Measurements from ENCODE around the gene TWIST2. TPM values are rescaled to one million over a fixed set of nuclear protein-coding genes. Genes with fewer than 3 reads are reported as not detected.

Gene TWIST2
- total RNA-seq, 4 donors from 2014 or later = 37.4 to 51.6 (median 47.4) TPM

DNA sequence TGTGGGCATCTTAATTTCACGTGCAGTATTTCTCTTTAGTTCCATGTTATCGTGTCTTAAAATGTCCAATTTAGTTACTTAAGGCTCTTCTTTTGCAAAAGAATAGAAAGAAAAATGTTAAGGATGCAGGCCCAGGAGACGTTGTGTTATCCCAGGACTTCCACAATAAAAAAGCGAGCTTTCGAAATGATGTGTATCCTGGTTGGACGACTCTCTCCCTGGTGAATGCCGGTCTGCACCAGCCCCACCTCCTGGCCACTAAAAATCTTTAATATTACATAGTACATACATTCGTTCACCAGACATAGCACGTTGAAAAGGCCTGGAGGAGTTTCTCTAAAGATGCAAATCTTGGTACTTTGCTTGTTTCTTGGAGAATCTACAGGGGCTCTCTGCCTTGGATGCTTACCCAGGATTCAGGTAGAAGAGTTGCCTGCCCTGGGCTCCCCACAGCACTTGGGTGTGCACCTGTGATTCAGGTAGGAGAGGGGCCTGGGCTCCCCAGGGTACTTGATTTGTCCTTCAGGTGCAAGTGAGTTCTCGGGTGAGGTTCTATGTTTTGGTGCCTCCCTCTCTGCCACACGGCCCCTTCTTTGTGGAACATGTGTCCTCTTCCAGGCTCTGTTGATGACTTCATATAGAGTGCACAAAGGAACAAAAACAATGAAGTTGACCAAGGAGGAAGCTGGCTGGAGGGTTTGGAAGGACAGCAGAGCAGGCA is 26.6 kb downstream of the TWIST2 start:
- H3K4me3 ChIP-seq = no peak overlapping the region
- no peaks in the 10 kb centered on the region for H3K36me3 ChIP-seq
- peaks cover 0 to 28% (median 25%) of the 10 kb centered on the region in 4 donors for H3K4me1 ChIP-seq
- TF ChIP-seq POLR2AphosphoS5 (IDR thresholded peaks at IDR 0.05) (no peak), EP300 (IDR thresholded peaks at IDR 0.05) (no peak)
- TF ChIP-seq, protein P1, sequence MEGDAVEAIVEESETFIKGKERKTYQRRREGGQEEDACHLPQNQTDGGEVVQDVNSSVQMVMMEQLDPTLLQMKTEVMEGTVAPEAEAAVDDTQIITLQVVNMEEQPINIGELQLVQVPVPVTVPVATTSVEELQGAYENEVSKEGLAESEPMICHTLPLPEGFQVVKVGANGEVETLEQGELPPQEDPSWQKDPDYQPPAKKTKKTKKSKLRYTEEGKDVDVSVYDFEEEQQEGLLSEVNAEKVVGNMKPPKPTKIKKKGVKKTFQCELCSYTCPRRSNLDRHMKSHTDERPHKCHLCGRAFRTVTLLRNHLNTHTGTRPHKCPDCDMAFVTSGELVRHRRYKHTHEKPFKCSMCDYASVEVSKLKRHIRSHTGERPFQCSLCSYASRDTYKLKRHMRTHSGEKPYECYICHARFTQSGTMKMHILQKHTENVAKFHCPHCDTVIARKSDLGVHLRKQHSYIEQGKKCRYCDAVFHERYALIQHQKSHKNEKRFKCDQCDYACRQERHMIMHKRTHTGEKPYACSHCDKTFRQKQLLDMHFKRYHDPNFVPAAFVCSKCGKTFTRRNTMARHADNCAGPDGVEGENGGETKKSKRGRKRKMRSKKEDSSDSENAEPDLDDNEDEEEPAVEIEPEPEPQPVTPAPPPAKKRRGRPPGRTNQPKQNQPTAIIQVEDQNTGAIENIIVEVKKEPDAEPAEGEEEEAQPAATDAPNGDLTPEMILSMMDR (IDR thresholded peaks at IDR 0.05) = no peak
- H3K27ac ChIP-seq (replicated peaks in 1 of 4) = peak overlapping the region in 3 of 4 donors; percentile 10 to 64 (median 39)
- no peaks in the 10 kb centered on the region for H3K27me3 ChIP-seq
- intact Hi-C loops (cut with DNase I) = no loop called here
- 77% methylated on average over 11 of the region's 11 CpGs for WGBS
- H3K9me3 ChIP-seq = no peaks in the 10 kb centered on the region
- DNase-seq (ENCODE audit: extremely low spot score) = no peak

DNA sequence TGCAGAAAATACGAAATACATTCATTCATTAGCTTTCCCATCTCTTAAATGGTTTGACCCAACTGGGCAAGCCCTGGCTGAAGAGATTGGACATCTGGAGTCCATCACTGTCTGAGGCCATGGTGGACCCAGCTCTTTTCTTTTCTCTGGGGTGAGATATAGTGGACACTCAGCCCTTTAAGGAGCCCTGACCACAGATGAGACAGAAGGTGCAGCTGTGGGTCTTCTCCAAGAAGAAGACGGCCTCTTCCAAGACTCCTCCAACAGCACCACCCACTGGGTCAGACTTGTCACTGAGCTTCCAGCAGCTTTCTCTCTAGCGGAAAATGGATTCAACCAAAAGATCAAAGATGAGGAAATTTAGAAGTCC is 27.2 kb downstream of the TWIST2 start:
- Histone ChIP-seq H3K27ac (replicated peaks in 1 of 4) (peak overlapping the region in 3 of 4 donors; percentile 10 to 64 (median 48)), H3K4me1 (peaks cover 0 to 26% (median 22%) of the 10 kb centered on the region in 4 donors), H3K9me3 (no peaks in the 10 kb centered on the region), H3K4me3 (no peak overlapping the region), H3K27me3 (no peaks in the 10 kb centered on the region), H3K36me3 (no peaks in the 10 kb centered on the region)
- DNase-seq (ENCODE audit: extremely low spot score) = no peak
- TF ChIP-seq EP300 (IDR thresholded peaks at IDR 0.05) = no peak
- TF ChIP-seq POLR2AphosphoS5 (IDR thresholded peaks at IDR 0.05) = no peak
- TF ChIP-seq POLR2A (IDR thresholded peaks at IDR 0.05; ENCODE audit: low read depth) = no peak
- TF ChIP-seq, protein P1 (IDR thresholded peaks at IDR 0.05) = peak in 2 of 3 experiments; percentile 17 to 18
- WGBS = 79% methylated on average over 3 of the region's 3 CpGs
- intact Hi-C loops (cut with DNase I) = no loop called here

DNA sequence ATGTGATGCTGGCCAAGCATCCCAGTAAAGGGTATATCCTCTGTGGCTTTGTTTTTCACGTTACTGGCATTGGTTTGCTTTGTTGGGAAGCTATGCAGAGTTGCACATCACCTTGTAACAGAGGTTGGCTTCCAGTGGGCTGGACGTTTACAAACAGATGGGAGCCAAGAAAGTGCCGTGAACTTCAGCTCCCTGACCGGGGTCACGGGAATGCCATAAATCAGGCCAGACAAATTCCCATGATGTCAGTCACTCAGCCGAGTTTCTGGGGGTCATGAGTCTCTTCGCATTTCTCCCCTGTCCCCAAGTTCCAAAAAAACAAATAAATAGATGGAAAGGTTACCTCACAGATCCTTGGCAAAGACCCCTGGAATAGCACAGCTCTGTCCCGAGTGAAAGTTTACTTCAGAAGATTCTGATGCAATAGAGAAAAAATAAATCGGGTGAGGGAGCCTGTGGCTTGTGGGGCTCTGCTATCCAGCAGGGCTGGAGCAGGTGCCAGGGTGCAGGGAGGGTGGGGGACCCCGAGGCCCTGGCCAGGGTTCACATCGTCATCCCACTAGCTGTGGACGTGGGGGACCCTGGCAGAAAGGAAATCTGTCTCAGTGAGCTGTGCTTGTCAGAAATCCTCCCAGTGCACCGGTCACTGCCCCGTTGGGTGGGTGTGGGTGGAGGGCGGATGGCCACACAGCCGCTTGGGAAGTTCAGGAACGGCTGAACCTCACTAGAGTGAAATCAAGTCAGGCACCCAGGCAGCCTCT is 27.8 kb downstream of the TWIST2 start:
- Histone ChIP-seq H3K4me1 (peaks cover 0 to 26% (median 22%) of the 10 kb centered on the region in 4 donors), H3K4me3 (no peak overlapping the region), H3K27me3 (no peaks in the 10 kb centered on the region), H3K9me3 (no peaks in the 10 kb centered on the region), H3K36me3 (no peaks in the 10 kb centered on the region), H3K27ac (replicated peaks in 1 of 4) (peak overlapping the region; percentile 2 to 64 (median 52))
- TF ChIP-seq EP300 (IDR thresholded peaks at IDR 0.05) = peak; percentile 21
- no peak for TF ChIP-seq POLR2A (IDR thresholded peaks at IDR 0.05; ENCODE audit: low read depth)
- TF ChIP-seq, protein P1 (IDR thresholded peaks at IDR 0.05) = no peak
- peak in 1 of 2 donors; percentile 47 for TF ChIP-seq POLR2AphosphoS5 (IDR thresholded peaks at IDR 0.05)
- 58% methylated on average over 17 of the region's 17 CpGs for WGBS
- no peak for DNase-seq (ENCODE audit: extremely low spot score)
- intact Hi-C loops (cut with DNase I) = no loop called here

DNA sequence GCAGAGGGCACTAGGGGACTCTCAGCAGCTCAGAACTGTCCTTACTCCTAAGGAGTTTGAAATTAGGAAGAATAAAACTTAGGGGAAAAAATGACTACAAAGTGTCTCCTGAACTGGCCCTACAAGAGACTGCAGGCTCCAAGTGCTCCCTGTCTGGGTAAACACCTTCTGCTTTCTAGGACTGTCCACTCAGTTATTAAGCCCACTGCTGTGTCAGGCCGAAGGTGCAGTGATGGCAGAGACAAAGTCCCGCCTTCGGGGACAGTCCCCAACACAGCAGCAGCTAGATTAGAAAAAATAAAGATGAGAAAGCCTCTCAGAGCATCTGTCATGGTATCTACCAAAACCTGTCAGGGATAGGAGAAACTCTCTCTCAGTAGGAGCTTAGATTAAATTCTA is 28.3 kb downstream of the TWIST2 start:
- Histone ChIP-seq H3K27ac (replicated peaks in 1 of 4) (peak overlapping the region; percentile 2 to 64 (median 52)), H3K4me3 (no peak overlapping the region), H3K27me3 (no peaks in the 10 kb centered on the region), H3K9me3 (no peaks in the 10 kb centered on the region), H3K36me3 (no peaks in the 10 kb centered on the region), H3K4me1 (peaks cover 0 to 26% (median 22%) of the 10 kb centered on the region in 4 donors)
- intact Hi-C loops (cut with DNase I) = no loop called here
- TF ChIP-seq POLR2AphosphoS5 (IDR thresholded peaks at IDR 0.05) (no peak), POLR2A (IDR thresholded peaks at IDR 0.05; ENCODE audit: low read depth) (no peak), EP300 (IDR thresholded peaks at IDR 0.05) (no peak)
- TF ChIP-seq, protein P1 (IDR thresholded peaks at IDR 0.05) = no peak
- DNase-seq (ENCODE audit: extremely low spot score) = no peak
- WGBS = 92% methylated on average over 3 of the region's 3 CpGs

Measured in esophagus muscularis mucosa (tissue), 4 donors.